Epithelial cell of esophagus (primary cell): ENCODE data around the gene FBXL17.

Experiments used
- DNase-seq: peaks from one replicate; pipeline ENCODE4 v3.0.0; 2010; ENCODE audit warnings: low read depth
- H3K4me3 ChIP-seq: 2 replicates; pipeline ENCODE4 v1.5.1; 2011; ENCODE audit warnings: mild to moderate bottlenecking, low read length, control low read depth
- TF ChIP-seq, protein P1 (sequence below): IDR thresholded peaks from 2 replicates; pipeline ENCODE4 v1.5.1; 2011; ENCODE audit warnings: low read depth, mild to moderate bottlenecking, low read length, control low read depth, inconsistent platforms; ENCODE audit not compliant: insufficient read depth; ENCODE audit errors: missing control alignments

The FBXL17 gene

DNA sequence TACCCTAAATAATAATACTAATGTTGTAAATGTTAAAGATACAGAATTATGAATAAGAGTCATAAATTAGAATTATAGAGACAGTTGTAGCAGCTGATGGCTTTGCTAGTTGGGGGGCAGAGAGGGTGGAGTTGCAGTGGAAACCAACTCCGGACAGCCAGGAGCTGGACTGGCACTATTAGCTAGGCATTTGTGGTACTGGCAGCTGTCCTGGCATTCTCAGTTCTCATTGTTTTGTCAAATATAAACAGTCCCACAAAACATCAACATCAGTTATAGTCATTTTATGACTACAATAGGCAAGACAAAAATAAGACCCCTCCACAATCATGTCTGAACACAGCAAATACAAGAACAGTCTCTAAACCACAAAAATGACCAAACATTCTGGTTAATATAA, 2.8 kb upstream of the FBXL17 start:
- TF ChIP-seq, protein P1, sequence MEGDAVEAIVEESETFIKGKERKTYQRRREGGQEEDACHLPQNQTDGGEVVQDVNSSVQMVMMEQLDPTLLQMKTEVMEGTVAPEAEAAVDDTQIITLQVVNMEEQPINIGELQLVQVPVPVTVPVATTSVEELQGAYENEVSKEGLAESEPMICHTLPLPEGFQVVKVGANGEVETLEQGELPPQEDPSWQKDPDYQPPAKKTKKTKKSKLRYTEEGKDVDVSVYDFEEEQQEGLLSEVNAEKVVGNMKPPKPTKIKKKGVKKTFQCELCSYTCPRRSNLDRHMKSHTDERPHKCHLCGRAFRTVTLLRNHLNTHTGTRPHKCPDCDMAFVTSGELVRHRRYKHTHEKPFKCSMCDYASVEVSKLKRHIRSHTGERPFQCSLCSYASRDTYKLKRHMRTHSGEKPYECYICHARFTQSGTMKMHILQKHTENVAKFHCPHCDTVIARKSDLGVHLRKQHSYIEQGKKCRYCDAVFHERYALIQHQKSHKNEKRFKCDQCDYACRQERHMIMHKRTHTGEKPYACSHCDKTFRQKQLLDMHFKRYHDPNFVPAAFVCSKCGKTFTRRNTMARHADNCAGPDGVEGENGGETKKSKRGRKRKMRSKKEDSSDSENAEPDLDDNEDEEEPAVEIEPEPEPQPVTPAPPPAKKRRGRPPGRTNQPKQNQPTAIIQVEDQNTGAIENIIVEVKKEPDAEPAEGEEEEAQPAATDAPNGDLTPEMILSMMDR: no peak
- H3K4me3 ChIP-seq: no peak overlapping the region
- no peak for DNase-seq

DNA sequence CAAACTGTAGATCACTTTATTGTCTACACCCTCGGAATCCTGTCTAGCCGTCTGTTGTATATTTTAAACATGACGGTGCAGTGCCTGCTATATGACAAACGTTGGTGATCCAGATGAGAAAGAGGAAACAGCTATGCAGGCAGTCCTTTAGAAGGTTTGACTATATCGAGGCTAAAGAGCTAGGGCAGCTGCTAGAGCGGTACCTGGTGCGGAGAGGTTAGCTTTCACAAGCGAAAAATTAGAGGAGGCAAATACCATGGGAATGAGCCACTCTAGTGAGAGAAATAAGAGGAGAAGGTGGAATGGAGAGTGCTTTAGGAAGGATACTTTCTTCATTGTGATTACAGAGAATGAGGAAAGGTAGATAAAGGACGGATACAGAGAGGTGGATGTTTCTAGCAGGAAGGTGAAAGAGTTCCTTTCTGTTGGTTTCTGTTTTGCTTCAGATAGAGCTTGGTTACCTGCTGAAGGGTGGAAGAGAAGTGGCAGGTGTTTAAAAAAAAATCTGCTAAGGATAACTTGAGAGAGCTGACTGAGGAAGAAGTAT, 959 bp upstream of the FBXL17 start:
- peak overlapping the region; percentile 80 for H3K4me3 ChIP-seq
- peak; percentile 50 for DNase-seq
- TF ChIP-seq, protein P1: no peak

DNA sequence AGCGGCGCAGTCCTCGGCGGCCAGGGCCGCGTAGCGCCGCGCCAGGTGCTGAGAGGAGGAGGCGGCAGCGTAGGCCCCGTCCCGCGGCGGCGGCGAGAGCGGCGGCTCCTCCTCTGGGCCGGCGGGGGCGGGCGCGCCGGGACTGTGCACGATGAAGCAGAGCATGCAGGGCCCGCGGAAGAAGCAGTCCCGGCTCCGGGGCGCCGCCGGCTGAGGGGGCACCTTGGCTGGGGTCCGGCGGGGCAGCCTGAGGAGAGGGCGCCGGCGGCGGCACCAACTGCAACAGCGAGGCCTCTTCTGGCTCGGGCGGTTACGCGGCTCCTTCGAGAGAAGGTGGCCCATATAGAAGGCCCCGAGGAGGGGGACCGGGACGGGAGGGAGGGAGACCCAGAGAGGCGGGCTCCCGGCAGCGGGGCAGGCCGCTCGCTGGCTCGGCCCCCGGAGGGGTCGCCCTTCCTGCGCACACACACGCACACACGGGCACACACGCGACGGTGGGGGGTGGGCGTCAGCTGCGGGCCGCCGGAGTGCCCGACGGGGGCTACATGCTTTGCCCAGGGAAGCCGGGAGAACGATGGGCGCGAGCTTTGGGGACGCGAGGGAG, 446 bp downstream of the FBXL17 start:
- H3K4me3 ChIP-seq: peak overlapping the region; percentile 80
- TF ChIP-seq, protein P1: no peak
- peak; percentile 87 for DNase-seq

DNA sequence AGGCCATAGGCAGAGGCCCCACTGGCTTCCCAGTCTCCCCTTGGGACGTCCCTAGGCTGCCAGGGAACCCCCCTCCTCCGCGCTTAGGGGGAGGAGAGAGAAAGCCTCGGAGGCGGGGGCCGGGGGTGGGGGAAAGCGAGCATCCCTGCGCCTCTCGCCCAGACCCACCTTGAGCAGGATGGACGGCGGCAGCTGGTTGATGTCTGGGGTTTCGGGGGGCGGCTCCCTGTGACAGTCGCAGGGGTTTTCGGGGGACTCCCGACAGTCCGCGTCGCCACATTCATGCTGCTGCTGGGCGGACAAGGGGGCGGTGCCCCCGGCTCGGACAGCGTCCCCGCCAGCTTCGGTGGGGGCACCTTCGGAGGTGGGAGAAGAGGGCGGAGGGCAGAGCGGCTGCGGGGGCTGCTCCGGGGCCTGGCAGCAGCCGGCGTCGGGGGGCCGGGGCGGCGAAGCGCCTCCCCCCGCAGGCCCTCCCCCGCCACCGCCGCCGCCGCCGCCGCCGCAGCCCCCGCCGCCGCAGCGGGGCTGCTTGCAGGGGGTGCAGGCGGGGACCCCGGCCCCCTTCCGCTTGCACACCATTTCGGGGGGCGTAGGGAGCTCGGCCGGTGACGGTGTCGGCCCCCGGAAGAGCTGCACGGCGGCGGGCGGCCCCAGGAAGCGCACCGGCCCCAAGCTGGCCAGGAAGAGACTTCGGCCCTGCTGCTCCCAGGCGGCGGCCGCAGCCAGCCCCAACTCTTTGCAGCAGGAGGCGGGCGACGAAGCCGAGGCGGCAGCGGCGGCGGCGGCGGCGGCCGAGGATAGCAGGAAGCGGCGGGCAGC, 1.2 kb downstream of the FBXL17 start:
- peak overlapping the region; percentile 80 for H3K4me3 ChIP-seq
- DNase-seq: peak; percentile 27
- TF ChIP-seq, protein P1: no peak

DNA sequence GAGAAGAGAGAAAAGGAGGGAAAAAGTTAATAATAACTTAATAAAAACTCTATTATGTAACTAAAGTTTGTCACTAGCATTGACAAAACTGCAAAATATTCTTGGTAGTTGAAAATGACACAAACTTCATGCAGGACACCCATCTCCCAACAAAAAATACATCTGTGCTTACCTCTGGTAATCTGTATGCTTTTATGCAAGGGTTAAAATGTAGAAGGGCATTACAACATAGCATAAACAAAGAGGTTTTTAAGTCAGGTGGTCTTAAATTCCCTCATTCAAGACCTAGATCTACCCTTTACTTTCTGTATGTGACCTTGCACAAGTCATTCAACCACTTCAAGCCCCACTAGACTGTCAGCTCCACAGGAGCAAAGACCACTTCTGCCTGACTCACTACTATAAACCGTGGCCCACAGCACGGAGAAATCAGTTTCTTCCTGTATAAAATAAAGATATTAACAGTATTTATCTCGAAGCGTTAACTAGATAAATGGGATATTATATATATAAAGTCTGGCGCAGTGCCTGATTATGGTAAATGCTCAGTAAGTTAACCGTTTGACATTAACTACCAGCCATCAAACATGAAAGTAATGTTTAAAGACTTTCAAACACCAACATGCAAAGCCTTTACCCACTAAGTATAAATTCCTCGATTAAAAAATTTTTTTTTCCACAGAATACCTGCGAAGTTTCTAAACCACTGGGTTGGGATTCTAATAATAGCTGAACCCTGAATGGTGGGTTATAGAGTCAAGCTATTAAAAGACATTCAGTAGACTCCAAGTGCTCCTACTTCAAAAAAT, 2.0 kb downstream of the FBXL17 start:
- H3K4me3 ChIP-seq: peak overlapping the region; percentile 80
- TF ChIP-seq, protein P1: no peak
- DNase-seq: peak; percentile 21

DNA sequence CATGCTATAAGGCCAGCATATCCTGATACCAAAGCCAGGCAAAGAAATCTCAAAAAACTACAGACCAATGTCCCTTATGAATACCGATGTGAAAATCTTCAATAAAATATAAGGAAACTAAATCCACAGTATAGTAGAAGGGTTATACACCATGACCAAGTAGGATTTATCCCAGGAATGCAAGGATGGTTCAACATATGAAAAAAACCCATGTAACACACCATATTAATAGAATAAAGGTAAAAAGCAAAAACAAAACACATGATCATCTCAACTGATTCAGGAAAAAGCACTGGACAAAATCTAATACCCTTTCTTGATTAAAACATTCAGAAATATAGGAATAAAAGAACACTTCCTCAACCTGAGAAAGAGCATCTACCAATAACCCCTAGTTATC, 6.1 kb downstream of the FBXL17 start:
- H3K4me3 ChIP-seq: no peak overlapping the region
- no peak for DNase-seq
- TF ChIP-seq, protein P1: no peak
